Hepatocyte (in vitro differentiated cells): ENCODE results near the gene KDM6A.

Source experiments
- CTCF ChIP-seq: fragments of 200-600 bp; sonication (generic); IDR thresholded peaks from 2 replicates; pipeline ENCODE4 v1.5.1; 2016; ENCODE audit warnings: antibody characterized with exemption, mild to moderate bottlenecking; ENCODE audit not compliant: poor library complexity
- EZH2 ChIP-seq: fragments of 200-600 bp; sonication (generic); IDR thresholded peaks from 2 replicates; pipeline ENCODE4 v1.6.1; 2016; ENCODE audit warnings: antibody characterized with exemption, mild to moderate bottlenecking, borderline replicate concordance

- TF ChIP-seq CTCF (no peak), EZH2 (no peak)
Observed at GRCh38 chrX:44922980-44923379, 50.0 kb downstream of the KDM6A start.
